ENCODE measurements around the gene KDM3A. TPM values are rescaled to one million over a fixed set of nuclear protein-coding genes. Genes with fewer than 3 reads are reported as not detected.

Gene KDM3A
- total RNA-seq, 1 donor from 2014 or later: 76.2 TPM

GRCh38 chr2:86500325-86501083 is 59.3 kb downstream of the KDM3A start:
- peaks cover 10% of the 10 kb centered on the region for H3K9me3 Mint-ChIP-seq (ENCODE audit: unreplicated experiment)
- H3K4me1 Mint-ChIP-seq (ENCODE audit: low read depth, unreplicated experiment): peaks cover 2% of the 10 kb centered on the region
- TF ChIP-seq EZH2 (IDR thresholded peaks at IDR 0.05; ENCODE audit: insufficient read depth, low read length): no peak
- no peak for TF ChIP-seq CTCF (IDR thresholded peaks at IDR 0.05; ENCODE audit: insufficient read depth, low read depth, low read length)
- no peak overlapping the region for H3K27ac ChIP-seq (ENCODE audit: low read depth, low read length)
- H3K9me3 ChIP-seq (ENCODE audit: insufficient read depth, low read depth, low read length): peaks cover 9% of the 10 kb centered on the region
- H3K27me3 Mint-ChIP-seq (ENCODE audit: low read depth, unreplicated experiment): no peaks in the 10 kb centered on the region
- H3K79me2 ChIP-seq (ENCODE audit: insufficient read depth, low read length): peaks cover 3% of the 10 kb centered on the region
- no peaks in the 10 kb centered on the region for H3K4me1 ChIP-seq (ENCODE audit: insufficient read depth, low read length)
- H3K9ac ChIP-seq (ENCODE audit: low read length): no peak overlapping the region
- H3K36me3 ChIP-seq (ENCODE audit: insufficient read depth, low read length): peaks cover 9% of the 10 kb centered on the region
- no peaks in the 10 kb centered on the region for H3K27me3 ChIP-seq (ENCODE audit: insufficient read depth, low read length)
- DNase-seq (ENCODE audit: low read depth) (no peak), FAIRE-seq (no peak)
- H2AFZ ChIP-seq (ENCODE audit: low read depth, low read length): no peak overlapping the region
- H3K36me3 Mint-ChIP-seq (ENCODE audit: low read depth, unreplicated experiment): peaks cover 54% of the 10 kb centered on the region
- H3K4me3 Mint-ChIP-seq (ENCODE audit: unreplicated experiment): no peak overlapping the region
- H3K27ac Mint-ChIP-seq (ENCODE audit: unreplicated experiment): no peak overlapping the region
- no peak overlapping the region for H3K4me2 ChIP-seq (ENCODE audit: low read length)
- no peak overlapping the region for H3K4me3 ChIP-seq (ENCODE audit: insufficient read depth, low read depth, low read length)
- H4K20me1 ChIP-seq (ENCODE audit: insufficient read depth, low read length): peaks cover 5% of the 10 kb centered on the region

- Histone ChIP-seq H3K36me3 (ENCODE audit: insufficient read depth, low read length) (peaks cover 12% of the 10 kb centered on the region), H3K4me1 (ENCODE audit: insufficient read depth, low read length) (no peaks in the 10 kb centered on the region), H4K20me1 (ENCODE audit: insufficient read depth, low read length) (peaks cover 9% of the 10 kb centered on the region), H3K9me3 (ENCODE audit: insufficient read depth, low read depth, low read length) (no peaks in the 10 kb centered on the region), H3K4me3 (ENCODE audit: insufficient read depth, low read depth, low read length) (no peak overlapping the region), H3K27me3 (ENCODE audit: insufficient read depth, low read length) (no peaks in the 10 kb centered on the region), H3K27ac (ENCODE audit: low read depth, low read length) (no peak overlapping the region), H3K4me2 (ENCODE audit: low read length) (no peak overlapping the region), H2AFZ (ENCODE audit: low read depth, low read length) (no peak overlapping the region), H3K79me2 (ENCODE audit: insufficient read depth, low read length) (no peaks in the 10 kb centered on the region), H3K9ac (ENCODE audit: low read length) (no peak overlapping the region)
- peaks cover 28% of the 10 kb centered on the region for H3K36me3 Mint-ChIP-seq (ENCODE audit: low read depth, unreplicated experiment)
- TF ChIP-seq EZH2 (IDR thresholded peaks at IDR 0.05; ENCODE audit: insufficient read depth, low read length) (no peak), CTCF (IDR thresholded peaks at IDR 0.05; ENCODE audit: insufficient read depth, low read depth, low read length) (no peak)
- DNase-seq (ENCODE audit: low read depth) (no peak), FAIRE-seq (no peak)
- no peaks in the 10 kb centered on the region for H3K27me3 Mint-ChIP-seq (ENCODE audit: low read depth, unreplicated experiment)
- H3K27ac Mint-ChIP-seq (ENCODE audit: unreplicated experiment): no peak overlapping the region
- no peaks in the 10 kb centered on the region for H3K9me3 Mint-ChIP-seq (ENCODE audit: unreplicated experiment)
- H3K4me1 Mint-ChIP-seq (ENCODE audit: low read depth, unreplicated experiment): peaks cover 10% of the 10 kb centered on the region
- no peak overlapping the region for H3K4me3 Mint-ChIP-seq (ENCODE audit: unreplicated experiment)
These were observed 66.4 kb downstream of the KDM3A start for GRCh38 chr2:86507600-86507999.

- H3K27me3 Mint-ChIP-seq (ENCODE audit: low read depth, unreplicated experiment): no peaks in the 10 kb centered on the region
- H3K36me3 Mint-ChIP-seq (ENCODE audit: low read depth, unreplicated experiment): peaks cover 17% of the 10 kb centered on the region
- H3K27ac Mint-ChIP-seq (ENCODE audit: unreplicated experiment): no peak overlapping the region
- Histone ChIP-seq H4K20me1 (ENCODE audit: insufficient read depth, low read length) (peaks cover 9% of the 10 kb centered on the region), H3K27me3 (ENCODE audit: insufficient read depth, low read length) (no peaks in the 10 kb centered on the region), H3K9ac (ENCODE audit: low read length) (no peak overlapping the region), H3K4me3 (ENCODE audit: insufficient read depth, low read depth, low read length) (no peak overlapping the region), H3K9me3 (ENCODE audit: insufficient read depth, low read depth, low read length) (no peaks in the 10 kb centered on the region), H3K79me2 (ENCODE audit: insufficient read depth, low read length) (no peaks in the 10 kb centered on the region), H3K36me3 (ENCODE audit: insufficient read depth, low read length) (peaks cover 12% of the 10 kb centered on the region), H2AFZ (ENCODE audit: low read depth, low read length) (no peak overlapping the region), H3K4me1 (ENCODE audit: insufficient read depth, low read length) (no peaks in the 10 kb centered on the region), H3K27ac (ENCODE audit: low read depth, low read length) (no peak overlapping the region), H3K4me2 (ENCODE audit: low read length) (no peak overlapping the region)
- no peak for TF ChIP-seq CTCF (IDR thresholded peaks at IDR 0.05; ENCODE audit: insufficient read depth, low read depth, low read length)
- TF ChIP-seq EZH2 (IDR thresholded peaks at IDR 0.05; ENCODE audit: insufficient read depth, low read length): no peak
- H3K4me3 Mint-ChIP-seq (ENCODE audit: unreplicated experiment): no peak overlapping the region
- FAIRE-seq (no peak), DNase-seq (ENCODE audit: low read depth) (no peak)
- peaks cover 10% of the 10 kb centered on the region for H3K4me1 Mint-ChIP-seq (ENCODE audit: low read depth, unreplicated experiment)
- no peaks in the 10 kb centered on the region for H3K9me3 Mint-ChIP-seq (ENCODE audit: unreplicated experiment)
These were observed 69.3 kb downstream of the KDM3A start for GRCh38 chr2:86510436-86510933.

Data from astrocyte (in vitro differentiated cells and primary cell).